Vagina (tissue), 2 donors: ENCODE data around the gene YAF2.

Experiments
- POLR2A ChIP-seq, 2 donors: fragments of 450-650 bp; IDR thresholded peaks; one replicate each; pipeline ENCODE4 v1.6.1; 2017; ENCODE audit warnings: antibody characterized with exemption in 2 of 2, mild to moderate bottlenecking in 2 of 2, moderate library complexity in 2 of 2
- POLR2AphosphoS5 ChIP-seq, 2 donors: sonication (generic); formaldehyde crosslinking; IDR thresholded peaks; one replicate each; pipeline ENCODE4 v1.9.0; 2017; ENCODE audit warnings: antibody characterized with exemption in 2 of 2, mild to moderate bottlenecking in 2 of 2, low read depth in 1 of 2; ENCODE audit not compliant: insufficient read depth in 1 of 2
- TF ChIP-seq, protein P1 (sequence below), 3 experiments: fragments of 450-650 bp in 2 of 3; fragments of 200-600 bp in 1 of 3; sonication (generic) in 1 of 3; IDR thresholded peaks; one replicate each; pipeline ENCODE4 v1.5.1; 2017 to 2019; ENCODE audit warnings: antibody characterized with exemption in 3 of 3, mild to moderate bottlenecking in 2 of 3, moderate library complexity in 2 of 3

DNA sequence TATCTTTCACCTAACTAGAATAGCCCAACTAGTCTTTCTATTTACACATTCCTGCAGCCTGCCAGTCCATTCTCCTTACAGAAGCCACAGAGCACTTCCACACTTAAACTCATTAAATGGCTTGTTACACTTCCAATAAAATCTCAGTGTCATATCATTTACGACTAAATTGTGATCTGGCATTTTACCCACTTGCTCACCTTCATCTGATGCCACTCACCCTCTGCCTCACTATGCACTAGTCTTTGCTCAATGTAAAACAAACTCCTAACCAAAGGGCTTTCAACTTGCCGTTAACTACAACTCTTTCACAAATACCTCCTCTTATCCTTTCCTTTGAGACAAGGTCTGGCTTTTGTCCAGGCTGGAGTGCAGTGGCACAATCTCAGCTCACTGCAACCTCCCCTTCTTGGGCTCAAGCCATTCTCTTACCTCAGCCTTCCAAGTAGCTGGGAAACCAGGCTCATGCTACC lies 24.1 kb downstream of the YAF2 start:
- TF ChIP-seq, protein P1, sequence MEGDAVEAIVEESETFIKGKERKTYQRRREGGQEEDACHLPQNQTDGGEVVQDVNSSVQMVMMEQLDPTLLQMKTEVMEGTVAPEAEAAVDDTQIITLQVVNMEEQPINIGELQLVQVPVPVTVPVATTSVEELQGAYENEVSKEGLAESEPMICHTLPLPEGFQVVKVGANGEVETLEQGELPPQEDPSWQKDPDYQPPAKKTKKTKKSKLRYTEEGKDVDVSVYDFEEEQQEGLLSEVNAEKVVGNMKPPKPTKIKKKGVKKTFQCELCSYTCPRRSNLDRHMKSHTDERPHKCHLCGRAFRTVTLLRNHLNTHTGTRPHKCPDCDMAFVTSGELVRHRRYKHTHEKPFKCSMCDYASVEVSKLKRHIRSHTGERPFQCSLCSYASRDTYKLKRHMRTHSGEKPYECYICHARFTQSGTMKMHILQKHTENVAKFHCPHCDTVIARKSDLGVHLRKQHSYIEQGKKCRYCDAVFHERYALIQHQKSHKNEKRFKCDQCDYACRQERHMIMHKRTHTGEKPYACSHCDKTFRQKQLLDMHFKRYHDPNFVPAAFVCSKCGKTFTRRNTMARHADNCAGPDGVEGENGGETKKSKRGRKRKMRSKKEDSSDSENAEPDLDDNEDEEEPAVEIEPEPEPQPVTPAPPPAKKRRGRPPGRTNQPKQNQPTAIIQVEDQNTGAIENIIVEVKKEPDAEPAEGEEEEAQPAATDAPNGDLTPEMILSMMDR (IDR thresholded peaks at IDR 0.05) = no peak
- no peak for TF ChIP-seq POLR2A (IDR thresholded peaks at IDR 0.05)
- TF ChIP-seq POLR2AphosphoS5 (IDR thresholded peaks at IDR 0.05; ENCODE audit: insufficient read depth in 1 of 2, low read depth in 1 of 2) = no peak
